RPMI7951 (cell line): ENCODE results near the gene HRCT1. TPM values are rescaled to one million over a fixed set of nuclear protein-coding genes. Genes with fewer than 3 reads are reported as not detected.

Source experiments
- DNase-seq: peaks from one replicate; pipeline ENCODE4 v3.0.0-alpha.2; 2012; ENCODE audit warnings: low read depth
- total RNA-seq: library from RNA; depleted of rRNA; stranded (reverse); fragments of >200 nt; shearing (Covaris generic); gene quantifications from 2 replicates; pipeline ENCODE4 v1.2.3, GENCODE V29; 2014; rRNA removed

The HRCT1 gene
- total RNA-seq, 1 experiment from 2014 or later = not detected

GRCh38 chr9:35942286-35942685 lies 36.3 kb downstream of the HRCT1 start:
- DNase-seq = no peak

- no peak for DNase-seq
Measured at GRCh38 chr9:35944173-35944572, 38.2 kb downstream of the HRCT1 start.

- no peak for DNase-seq
Measured at GRCh38 chr9:35944841-35945240, 38.8 kb downstream of the HRCT1 start.

DNA sequence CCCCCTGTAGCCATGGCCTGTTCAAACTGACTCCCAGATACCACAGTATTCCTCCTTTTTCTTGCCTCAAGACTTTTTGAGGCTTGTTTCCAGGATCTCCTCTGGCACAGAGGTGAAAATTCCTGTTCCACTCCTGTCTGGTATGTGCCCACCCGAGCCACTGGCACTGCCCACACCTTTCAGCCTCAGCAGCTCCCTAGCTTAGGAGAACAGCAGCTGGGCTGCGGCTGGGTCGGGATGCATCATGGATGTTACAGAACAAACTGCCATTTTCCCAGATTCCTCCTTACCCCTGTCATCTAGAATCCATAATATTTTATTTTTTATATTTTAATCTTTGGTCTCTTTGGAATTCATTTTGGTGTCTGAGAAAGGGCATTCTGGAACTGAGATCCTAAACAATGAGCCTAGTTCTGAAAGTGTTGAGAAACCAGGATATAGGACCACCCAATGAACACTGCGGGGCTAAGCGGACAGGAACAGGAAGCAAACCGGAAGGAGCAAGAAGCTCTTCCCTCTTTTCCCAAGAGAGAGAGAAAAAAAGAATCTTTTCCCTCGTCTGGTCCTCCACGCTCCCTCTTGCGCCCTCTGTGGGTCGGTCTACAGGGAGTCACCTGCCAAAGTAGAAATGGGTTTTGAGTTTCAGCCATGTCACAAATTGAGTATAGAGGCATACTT lies 39.5 kb downstream of the HRCT1 start:
- peak; percentile 88 for DNase-seq

GRCh38 chr9:35948451-35948850 lies 42.4 kb downstream of the HRCT1 start:
- DNase-seq = no peak

- DNase-seq = no peak
Measured at GRCh38 chr9:35948901-35949318, 42.9 kb downstream of the HRCT1 start.

GRCh38 chr9:35951736-35952135 lies 45.7 kb downstream of the HRCT1 start:
- peak; percentile 40 for DNase-seq

- DNase-seq = no peak
Measured at GRCh38 chr9:35952526-35953191, 46.7 kb downstream of the HRCT1 start.

- peak; percentile 70 for DNase-seq
Measured at GRCh38 chr9:35954942-35955546, 49.0 kb downstream of the HRCT1 start.

DNA sequence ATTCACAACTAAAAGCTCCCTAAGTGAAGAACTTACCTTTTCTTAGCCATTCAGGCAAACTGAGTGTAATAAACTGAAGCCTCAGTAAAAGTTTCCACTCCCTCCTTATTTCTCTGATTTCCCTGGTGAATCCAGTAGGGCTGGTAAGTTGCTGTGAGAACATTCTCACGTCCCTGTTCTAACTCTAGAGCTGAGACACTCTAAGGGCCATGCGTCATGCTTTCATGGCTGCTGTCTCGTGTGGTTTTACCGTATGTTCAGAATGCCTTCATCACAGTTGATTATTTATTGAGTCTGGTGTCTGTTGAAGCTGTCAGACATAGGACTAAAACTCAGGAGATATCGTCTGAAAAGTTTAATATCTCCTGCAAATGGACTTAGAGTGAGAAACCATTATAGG lies 50.6 kb downstream of the HRCT1 start:
- no peak for DNase-seq

Other genes starting within 250 kb of the HRCT1 start
- 19,023 and 39,221 TPM in 2 replicates for gene RMRP, start 248.2 kb upstream of the HRCT1 start, total RNA-seq
- gene CCDC107, start 247.9 kb upstream of the HRCT1 start, total RNA-seq = 18.1 and 32.5 TPM in 2 replicates
- 7.6 and 14.2 TPM in 2 replicates for gene ARHGEF39, start 241.0 kb upstream of the HRCT1 start, total RNA-seq
- 73.8 and 82.4 TPM in 2 replicates for gene CA9, start 232.3 kb upstream of the HRCT1 start, total RNA-seq
- 146 and 206 TPM in 2 replicates for gene TPM2, start 216.3 kb upstream of the HRCT1 start, total RNA-seq
- 117 and 137 TPM in 2 replicates for gene TLN1, start 174.0 kb upstream of the HRCT1 start, total RNA-seq
- 68.4 and 83.2 TPM in 2 replicates for gene CREB3, start 173.5 kb upstream of the HRCT1 start, total RNA-seq
- gene GBA2, start 157.0 kb upstream of the HRCT1 start, total RNA-seq = 13.1 and 13.2 TPM in 2 replicates
- 9.4 and 10.3 TPM in 2 replicates for gene RGP1, start 156.9 kb upstream of the HRCT1 start, total RNA-seq
- not detected in 2 replicates for gene MSMP, start 151.9 kb upstream of the HRCT1 start, total RNA-seq
- gene NPR2, start 114.6 kb upstream of the HRCT1 start, total RNA-seq = 13.3 and 14.7 TPM in 2 replicates
- gene SPAG8, start 93.9 kb upstream of the HRCT1 start, total RNA-seq = 1.7 and 1.8 TPM in 2 replicates
- gene HINT2, start 91.2 kb upstream of the HRCT1 start, total RNA-seq = 57.7 and 63.2 TPM in 2 replicates
- not detected in 2 replicates for gene FAM221B, start 77.5 kb upstream of the HRCT1 start, total RNA-seq
- 1.4 and 1.9 TPM in 2 replicates for gene TMEM8B, start 77.0 kb upstream of the HRCT1 start, total RNA-seq
- not detected in 2 replicates for gene OR13J1, start 35.8 kb upstream of the HRCT1 start, total RNA-seq
- not detected in 2 replicates for gene SPAAR, start 3.3 kb downstream of the HRCT1 start, total RNA-seq
- not detected in 2 replicates for gene OR2S2, start 52.0 kb downstream of the HRCT1 start, total RNA-seq
- 12.4 and 12.9 TPM in 2 replicates for gene RECK, start 130.7 kb downstream of the HRCT1 start, total RNA-seq
- 7.2 and 9.3 TPM in 2 replicates for gene GLIPR2, start 230.5 kb downstream of the HRCT1 start, total RNA-seq